HG03565 (cell line): Measurements from ENCODE around the gene CABP7.

Source experiments
- ATAC-seq: cut with Tn5 transposase; IDR thresholded peaks from one replicate; pipeline ENCODE4 v1.9.1; 2021; ENCODE audit warnings: mild to moderate bottlenecking, moderate library complexity; ENCODE audit not compliant: unreplicated experiment

CABP7 gene

DNA sequence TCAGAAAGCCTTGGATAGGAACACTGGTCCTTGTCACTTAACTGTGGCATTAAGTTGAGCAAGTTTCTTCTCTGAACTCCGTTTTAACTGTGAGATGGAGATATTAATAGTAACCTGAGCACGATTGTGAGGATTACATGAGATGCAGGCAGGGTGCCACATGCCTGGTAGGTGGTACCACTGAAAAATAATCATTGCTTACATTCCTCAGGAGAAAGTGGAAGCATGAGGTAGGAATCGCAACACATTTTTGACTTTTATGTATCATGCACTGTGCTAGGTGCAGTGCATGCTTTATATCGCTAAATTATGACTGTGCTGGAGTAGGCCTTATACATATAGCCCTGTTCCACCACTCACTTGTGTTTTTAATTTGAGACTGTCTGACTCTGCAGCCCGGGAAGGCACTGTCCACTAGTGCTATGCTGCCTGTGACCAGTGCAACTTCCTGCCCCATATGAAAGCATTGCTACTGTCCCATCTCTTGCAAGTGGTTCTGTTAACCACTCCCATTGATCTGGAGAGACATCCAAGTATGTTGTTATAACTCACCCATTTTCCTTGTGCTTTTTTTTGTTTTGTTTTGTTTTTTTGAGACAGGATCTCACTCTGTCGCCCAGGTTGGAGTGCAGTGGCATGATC is 48.4 kb downstream of the CABP7 start:
- ATAC-seq, result no peak

DNA sequence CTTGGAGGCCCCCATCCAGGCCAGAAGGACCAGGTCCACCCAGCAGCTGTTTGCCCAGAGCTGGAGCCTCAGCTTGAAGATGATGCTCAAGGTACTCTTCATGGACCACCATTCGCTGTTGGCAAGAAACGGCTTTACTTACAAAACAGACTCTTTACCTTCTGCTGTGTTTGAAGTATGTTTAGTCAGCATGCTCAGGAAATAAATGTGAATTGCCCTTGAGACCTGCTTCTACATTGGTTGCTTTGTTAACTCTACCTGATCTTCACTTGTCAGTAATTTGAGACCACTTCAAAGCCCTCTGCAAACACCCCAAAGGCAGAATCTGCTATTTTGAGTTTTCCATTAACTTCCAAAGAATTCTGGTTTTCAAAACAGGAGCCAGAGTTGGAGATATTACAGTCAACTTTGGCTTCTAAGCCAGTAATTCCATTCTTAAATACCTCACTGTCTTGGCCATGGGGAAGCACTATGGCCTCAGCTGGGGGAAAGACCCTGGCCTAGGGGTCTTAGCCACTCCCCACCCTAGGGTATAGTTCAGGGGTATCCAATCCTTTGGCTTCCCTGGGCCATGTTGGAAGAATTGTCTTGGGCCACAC is 50.0 kb downstream of the CABP7 start:
- ATAC-seq, result no peak

DNA sequence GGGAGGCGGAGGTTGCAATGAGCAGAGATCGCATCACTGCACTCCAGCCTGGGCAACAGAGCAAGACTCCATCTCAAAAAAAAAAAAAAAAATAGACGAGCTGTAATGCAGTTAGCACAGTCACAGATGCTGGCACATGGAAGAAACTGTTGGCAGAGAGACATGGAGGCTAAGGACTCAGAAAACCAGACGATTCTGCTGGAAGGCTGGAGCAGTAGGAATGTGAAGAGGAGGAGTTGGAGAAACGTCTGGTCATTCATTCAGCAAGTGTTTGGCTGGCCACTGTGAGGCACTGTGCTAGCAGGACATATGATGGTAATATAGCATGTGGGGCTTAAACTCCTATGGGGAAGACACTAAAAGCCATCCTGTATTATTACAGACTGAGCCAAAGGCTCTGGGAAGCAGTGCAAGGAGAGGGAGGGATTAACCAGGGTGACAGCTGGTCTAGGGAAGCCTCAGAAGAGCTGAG is 52.4 kb downstream of the CABP7 start:
- no peak for ATAC-seq

DNA sequence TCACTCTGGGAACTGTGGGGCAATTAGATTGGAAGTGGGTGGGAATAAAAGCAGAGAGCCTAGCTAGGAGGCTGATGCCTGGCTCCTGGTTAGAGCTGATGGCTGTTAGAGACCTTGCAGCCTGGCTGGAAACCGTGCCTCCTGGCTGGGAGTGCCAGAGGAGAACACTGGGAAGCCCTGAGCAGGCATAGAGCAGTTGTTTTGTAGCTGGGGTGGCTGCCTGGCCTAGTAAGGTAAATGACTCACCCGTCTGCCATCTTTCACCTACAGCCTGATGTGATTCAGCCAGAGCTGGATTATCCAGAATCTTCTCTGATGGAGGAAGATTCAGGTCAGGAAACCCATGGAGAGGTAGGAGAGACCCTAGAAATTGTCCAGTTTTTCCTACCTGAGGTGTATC is 53.4 kb downstream of the CABP7 start:
- no peak for ATAC-seq

DNA sequence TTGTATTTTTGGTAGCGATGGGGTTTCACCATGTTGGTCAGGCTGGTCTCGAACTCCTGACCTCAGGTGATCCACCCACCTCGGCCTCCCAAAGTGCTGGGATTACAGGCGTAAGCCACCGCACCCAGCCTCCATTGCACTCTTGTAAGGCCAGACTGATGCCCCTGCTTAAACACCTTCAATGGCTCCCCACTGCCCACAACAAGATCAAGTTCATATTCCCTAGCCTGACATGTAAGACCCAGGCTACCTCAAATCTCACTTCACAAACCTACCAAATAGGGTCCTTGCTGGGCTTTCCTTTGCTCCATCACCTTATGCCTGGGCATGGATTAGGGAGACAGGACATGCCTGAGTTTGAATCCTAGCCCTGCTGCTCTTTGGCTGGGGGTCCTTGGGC is 60.4 kb downstream of the CABP7 start:
- ATAC-seq, result no peak

DNA sequence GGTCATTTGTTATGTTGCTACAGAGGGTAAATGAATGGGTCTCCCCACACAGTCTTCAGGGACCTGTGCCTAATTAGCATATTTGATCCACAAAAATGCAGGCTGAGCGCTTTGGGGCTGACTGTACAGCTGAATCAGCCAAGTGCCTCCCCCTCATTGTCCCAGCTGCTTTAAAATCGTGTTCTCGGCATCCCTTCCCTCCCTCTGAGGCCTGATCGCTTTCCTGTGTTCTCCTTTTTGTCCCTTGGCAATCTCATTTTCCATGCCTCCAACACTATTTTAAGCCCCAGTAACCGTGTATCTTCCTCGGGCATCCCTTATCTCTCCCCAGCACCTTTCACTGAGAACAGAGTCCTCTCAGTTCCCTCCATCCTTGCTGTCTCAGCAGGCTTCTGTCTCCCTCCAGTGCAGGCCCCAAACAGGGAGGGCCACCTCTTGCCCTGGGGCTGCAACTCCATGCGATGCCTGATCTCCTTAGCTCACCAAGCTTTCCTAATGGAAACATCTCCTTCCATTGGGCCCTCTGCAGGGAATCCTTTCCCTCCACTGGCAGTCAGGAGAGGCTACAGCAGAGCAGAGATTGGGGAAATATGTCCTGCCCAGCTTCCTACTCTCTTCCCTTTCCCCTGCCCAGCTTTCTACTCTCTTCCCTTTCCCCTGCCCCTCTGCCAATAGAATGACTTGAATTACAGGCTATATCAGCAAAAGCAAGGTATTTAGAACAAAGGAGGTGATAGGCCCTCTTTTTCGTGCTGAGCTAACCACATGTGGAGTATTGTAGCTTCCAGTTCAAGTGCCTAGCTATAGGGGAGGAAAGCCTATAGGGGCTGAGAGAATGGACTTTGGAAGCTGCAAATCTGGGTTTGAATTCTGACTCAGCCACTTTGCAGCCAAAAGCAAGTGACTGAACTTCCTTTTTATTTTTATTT is 61.2 kb downstream of the CABP7 start:
- no peak for ATAC-seq
